Left lung (tissue), 14 donors: ENCODE measurements around the gene MIB1. TPM values are rescaled to one million over a fixed set of nuclear protein-coding genes. Genes with fewer than 3 reads are reported as not detected.

Experiments
- ATAC-seq: fragments of 200-7000 bp; cut with Tn5 transposase; one replicate; pipeline ENCODE4 v1.9.1; 2020; ENCODE audit warnings: moderate library complexity
- DNase-seq, 4 donors: peaks; one replicate each; pipeline ENCODE4 v3.0.0-alpha.2; 2013 to 2020
- H3K27ac ChIP-seq, 2 donors: fragments of 200-600 bp; sonication (generic) in 1 of 2; one replicate each; pipeline versions ENCODE4 v1.5.0 to v1.8.0; 2020 to 2021
- H3K27me3 ChIP-seq, 2 donors: fragments of 200-600 bp; sonication (generic) in 1 of 2; one replicate each; pipeline versions ENCODE4 v1.5.0 to v1.8.0; 2020 to 2021
- H3K36me3 ChIP-seq, 2 donors: fragments of 200-600 bp; sonication (generic) in 1 of 2; one replicate each; pipeline versions ENCODE4 v1.5.0 to v1.8.0; 2020 to 2021
- H3K4me1 ChIP-seq, 2 donors: fragments of 200-600 bp; one replicate each; pipeline ENCODE4 v1.8.0; 2021
- H3K4me3 ChIP-seq, 2 donors: fragments of 200-600 bp; sonication (generic) in 1 of 2; one replicate each; pipeline versions ENCODE4 v1.5.0 to v1.8.0; 2020 to 2021; ENCODE audit warnings: mild to moderate bottlenecking in 1 of 2
- H3K9me3 ChIP-seq, 2 donors: fragments of 200-600 bp; sonication (generic) in 1 of 2; one replicate each; pipeline versions ENCODE4 v1.5.0 to v1.8.0; 2020 to 2021
- intact Hi-C, 2 donors: fragments of 100-400 bp; cut with DNase I; formaldehyde crosslinking; loops; one replicate each; pipeline versions ENCODE4 v1.11.2 to v1.14.2; 2022
- long read RNA-seq, 12 donors: library from polyadenylated mRNA in 2 of 12; unstranded in 2 of 12; transcript quantifications; one replicate each; pipeline ENCODE4 v2.0.0 and lab custom pipeline, GENCODE V29; 2019 to 2026
- polyA plus RNA-seq, 6 donors: library from polyadenylated mRNA; unstranded; fragments of 120-200 nt; gene quantifications; one replicate each; pipeline ENCODE4 v1.2.1, GENCODE V29; 2013; ENCODE audit not compliant: insufficient read length in 6 of 6
- total RNA-seq, 2 donors: library from RNA; stranded (reverse); fragmentation: NEBNext Ultra II Directional; extraction: Animal tissue kit (Norgen Biotek cat#: 25700); gene quantifications; one replicate each; pipeline ENCODE4 v1.2.1, GENCODE V29; 2021
- TF ChIP-seq, protein P1 (sequence below), 2 donors: fragments of 200-600 bp; sonication (generic) in 1 of 2; IDR thresholded peaks; one replicate each; pipeline versions ENCODE4 v1.5.0 to v1.8.0; 2021; ENCODE audit warnings: antibody characterized with exemption in 2 of 2
- donor health status: DM: no; HTN: yes; CAD: no.
- donor health status: DM: no; HTN: no; CAD: no.

MIB1 gene
- 10 to 100 TPM; 26.3 to 32.1 TPM for total RNA-seq
- 10 to 100 TPM; 56.7 to 64.3 (median 59.1) TPM for polyA plus RNA-seq
- long read RNA-seq, donor 1, full-length matches to known transcripts: 3 of 12 reads
- long read RNA-seq, donor 1, partial matches to known transcripts: 9 of 12 reads
- long read RNA-seq, donor 1, other reads (novel, unspliced or antisense): 0 of 12 reads
- long read RNA-seq, donor 2, full-length matches to known transcripts: 1 of 6 reads
- long read RNA-seq, donor 2, partial matches to known transcripts: 5 of 6 reads
- long read RNA-seq, donor 2, other reads (novel, unspliced or antisense): 0 of 6 reads
- long read RNA-seq, donor 3, full-length matches to known transcripts: 2 of 2 reads
- long read RNA-seq, donor 3, partial matches to known transcripts: 0 of 2 reads
- long read RNA-seq, donor 3, other reads (novel, unspliced or antisense): 0 of 2 reads
- long read RNA-seq, donor 4, partial matches to known transcripts: 0 of 3 reads
- long read RNA-seq, donor 4, other reads (novel, unspliced or antisense): 3 of 3 reads
- long read RNA-seq, donor 5, full-length matches to known transcripts: 4 of 4 reads
- long read RNA-seq, donor 5, partial matches to known transcripts: 0 of 4 reads
- long read RNA-seq, donor 5, other reads (novel, unspliced or antisense): 0 of 4 reads
- long read RNA-seq, donor 6, full-length matches to known transcripts: 3 of 3 reads
- long read RNA-seq, donor 6, partial matches to known transcripts: 0 of 3 reads
- long read RNA-seq, donor 6, other reads (novel, unspliced or antisense): 0 of 3 reads
- long read RNA-seq, donor 7, full-length matches to known transcripts: 1 of 1 reads
- long read RNA-seq, donor 7, partial matches to known transcripts: 0 of 1 reads
- long read RNA-seq, donor 7, other reads (novel, unspliced or antisense): 0 of 1 reads
- long read RNA-seq, donor 8, full-length matches to known transcripts: 1 of 1 reads
- long read RNA-seq, donor 8, partial matches to known transcripts: 0 of 1 reads
- long read RNA-seq, donor 8, other reads (novel, unspliced or antisense): 0 of 1 reads
- long read RNA-seq, donor 9: 0 reads
- long read RNA-seq, donor 10: 0 reads
- long read RNA-seq, donor 11: 0 reads
- long read RNA-seq, donor 12, full-length matches to known transcripts: 3 of 3 reads
- long read RNA-seq, donor 12, partial matches to known transcripts: 0 of 3 reads
- long read RNA-seq, donor 12, other reads (novel, unspliced or antisense): 0 of 3 reads

DNA sequence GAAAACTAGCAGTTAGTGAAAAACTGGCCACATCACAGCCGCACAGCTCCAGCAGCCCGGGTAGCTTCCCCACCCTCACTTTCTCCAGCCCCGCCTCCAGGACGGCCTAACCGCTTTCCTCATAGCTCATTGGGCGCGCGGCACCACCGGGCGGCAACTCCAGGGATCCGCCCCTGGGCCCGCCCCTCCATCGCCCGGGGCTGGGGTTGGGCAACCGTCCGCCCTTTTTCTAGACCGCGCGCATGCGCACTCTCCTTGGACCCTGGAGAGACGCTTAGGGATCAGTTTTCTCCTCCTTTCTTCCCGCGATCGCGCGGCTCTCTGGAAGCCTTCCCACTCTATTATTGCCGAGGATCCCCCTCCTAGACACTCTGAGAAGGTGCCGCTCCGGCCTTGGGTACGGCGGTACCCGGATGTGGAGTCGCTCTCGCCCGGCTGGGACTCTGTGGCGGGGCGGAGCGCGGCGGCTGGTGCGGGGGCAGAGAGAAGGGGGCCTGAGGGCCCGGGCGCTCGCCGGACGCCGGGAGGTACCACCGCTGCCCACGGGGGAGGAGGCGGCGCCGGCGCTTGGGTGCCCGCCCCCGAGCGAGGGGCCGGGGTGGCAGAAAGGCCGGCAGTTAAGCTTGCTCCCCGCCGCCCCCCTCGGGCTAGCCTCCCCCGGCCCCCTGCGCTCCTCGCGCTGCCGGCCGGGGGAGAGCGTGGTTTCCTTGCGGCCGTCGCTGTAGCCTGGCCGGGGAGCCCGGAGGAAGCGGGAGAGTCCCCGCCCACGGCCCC lies at the start of gene MIB1:
Gene MIB1 (plus strand): TSS at position 255 of the 774 bp plus-strand sequence. CDS start 792 bp downstream, outside the sequence.
- Histone ChIP-seq H3K4me1 (peaks cover 7 to 36% of the 10 kb centered on the region in 2 donors), H3K9me3 (no peaks in the 10 kb centered on the region), H3K27ac (peak within 1 kb of the TSS; percentile 97 to 98), H3K27me3 (no peaks in the 10 kb centered on the region), H3K4me3 (peak within 1 kb of the TSS; percentile 93 to 95), H3K36me3 (no peaks in the 10 kb centered on the region)
- DNase-seq: peak; percentile 98 to 99 (median 99)
- intact Hi-C loops: loop anchor here in 1 of 2 donors (5.0 kb wide), 1 partner anchor 38 kb away; the partner anchor contains the start of gene ABHD3
- TF ChIP-seq, protein P1, sequence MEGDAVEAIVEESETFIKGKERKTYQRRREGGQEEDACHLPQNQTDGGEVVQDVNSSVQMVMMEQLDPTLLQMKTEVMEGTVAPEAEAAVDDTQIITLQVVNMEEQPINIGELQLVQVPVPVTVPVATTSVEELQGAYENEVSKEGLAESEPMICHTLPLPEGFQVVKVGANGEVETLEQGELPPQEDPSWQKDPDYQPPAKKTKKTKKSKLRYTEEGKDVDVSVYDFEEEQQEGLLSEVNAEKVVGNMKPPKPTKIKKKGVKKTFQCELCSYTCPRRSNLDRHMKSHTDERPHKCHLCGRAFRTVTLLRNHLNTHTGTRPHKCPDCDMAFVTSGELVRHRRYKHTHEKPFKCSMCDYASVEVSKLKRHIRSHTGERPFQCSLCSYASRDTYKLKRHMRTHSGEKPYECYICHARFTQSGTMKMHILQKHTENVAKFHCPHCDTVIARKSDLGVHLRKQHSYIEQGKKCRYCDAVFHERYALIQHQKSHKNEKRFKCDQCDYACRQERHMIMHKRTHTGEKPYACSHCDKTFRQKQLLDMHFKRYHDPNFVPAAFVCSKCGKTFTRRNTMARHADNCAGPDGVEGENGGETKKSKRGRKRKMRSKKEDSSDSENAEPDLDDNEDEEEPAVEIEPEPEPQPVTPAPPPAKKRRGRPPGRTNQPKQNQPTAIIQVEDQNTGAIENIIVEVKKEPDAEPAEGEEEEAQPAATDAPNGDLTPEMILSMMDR (IDR thresholded peaks at IDR 0.05): peak in 1 of 2 donors; percentile 7
- ATAC-seq: peak; percentile 99

GRCh38 chr18:21693322-21693721 lies 47.3 kb upstream of the MIB1 start:
- no peak for DNase-seq
- TF ChIP-seq, protein P1 (IDR thresholded peaks at IDR 0.05): no peak
- H3K4me1 ChIP-seq: no peaks in the 10 kb centered on the region
- no peak overlapping the region for H3K27ac ChIP-seq
- H3K9me3 ChIP-seq: peaks cover 0 to 11% of the 10 kb centered on the region in 2 donors
- ATAC-seq: no peak
- no peak overlapping the region for H3K4me3 ChIP-seq
- H3K36me3 ChIP-seq: peaks cover 0 to 48% of the 10 kb centered on the region in 2 donors
- intact Hi-C loops: no loop called here
- H3K27me3 ChIP-seq: no peaks in the 10 kb centered on the region

GRCh38 chr18:21700528-21701075 lies 40.0 kb upstream of the MIB1 start:
- Histone ChIP-seq H3K27me3 (no peaks in the 10 kb centered on the region), H3K36me3 (peaks cover 0 to 23% of the 10 kb centered on the region in 2 donors), H3K4me1 (peaks cover 0 to 35% of the 10 kb centered on the region in 2 donors), H3K9me3 (no peaks in the 10 kb centered on the region), H3K4me3 (no peak overlapping the region), H3K27ac (no peak overlapping the region)
- TF ChIP-seq, protein P1 (IDR thresholded peaks at IDR 0.05): no peak
- intact Hi-C loops: loop anchor here in 1 of 2 donors (5.0 kb wide), 1 partner anchor 42 kb away; the partner anchor contains the start of gene MIB1
- ATAC-seq: no peak
- DNase-seq: no peak

DNA sequence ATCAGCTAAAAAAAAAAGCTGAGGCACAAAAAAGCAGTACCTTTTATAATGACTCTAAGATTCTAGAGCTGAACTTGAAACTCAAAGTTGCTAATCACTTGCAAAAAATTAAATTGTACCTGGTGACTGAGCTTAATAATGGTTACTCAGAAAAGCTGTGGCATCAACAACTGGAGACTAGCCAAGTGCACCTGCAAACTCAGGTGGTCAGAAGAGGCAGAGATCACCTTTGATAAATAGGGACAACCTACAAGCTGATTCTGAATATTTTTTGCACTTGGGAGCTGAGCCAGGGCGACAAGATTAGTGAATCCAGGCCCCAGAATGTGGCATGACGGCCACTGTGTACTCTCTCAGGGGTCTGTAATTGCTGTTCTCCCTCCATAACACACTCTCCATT lies 39.0 kb upstream of the MIB1 start:
- no peaks in the 10 kb centered on the region for H3K27me3 ChIP-seq
- no peak overlapping the region for H3K4me3 ChIP-seq
- peaks cover 0 to 40% of the 10 kb centered on the region in 2 donors for H3K4me1 ChIP-seq
- DNase-seq: no peak
- TF ChIP-seq, protein P1 (IDR thresholded peaks at IDR 0.05): no peak
- intact Hi-C loops: loop anchor here in 1 of 2 donors (5.0 kb wide), 1 partner anchor 41 kb away; the partner anchor contains the start of gene MIB1
- no peaks in the 10 kb centered on the region for H3K9me3 ChIP-seq
- H3K27ac ChIP-seq: no peak overlapping the region
- H3K36me3 ChIP-seq: peaks cover 0 to 23% of the 10 kb centered on the region in 2 donors
- ATAC-seq: no peak
